Thymus (tissue), 11 donors: ENCODE results near the gene NPIPB4. TPM values are rescaled to one million over a fixed set of nuclear protein-coding genes. Genes with fewer than 3 reads are reported as not detected.
"Not testable (repeated sequence)": the region's sequence is repeated elsewhere in the genome, so short reads cannot be mapped to it uniquely, and the experiment has no call there.

Experiments used
- DNase-seq, 9 donors: peaks; one replicate each; pipeline ENCODE4 v3.0.0-alpha.2; 2013; ENCODE audit warnings: low spot score in 9 of 9, low read depth in 6 of 9, missing footprints in 1 of 9
- H3K27ac ChIP-seq, 2 donors: one replicate each; pipeline ENCODE4 v1.5.1; 2013; ENCODE audit warnings: control low read depth in 1 of 2, low read depth in 1 of 2, low read length in 1 of 2, mild to moderate bottlenecking in 1 of 2, moderate library complexity in 1 of 2
- H3K27me3 ChIP-seq, 2 donors: one replicate each; pipeline ENCODE4 v1.5.1; 2013; ENCODE audit warnings: low read length in 1 of 2; ENCODE audit not compliant: control insufficient read depth in 2 of 2, insufficient read depth in 1 of 2
- H3K36me3 ChIP-seq, 2 donors: one replicate each; pipeline ENCODE4 v1.5.1; 2013; ENCODE audit warnings: low read length in 1 of 2, mild to moderate bottlenecking in 1 of 2, moderate library complexity in 1 of 2; ENCODE audit not compliant: control insufficient read depth in 2 of 2, insufficient read depth in 2 of 2
- H3K4me1 ChIP-seq, 2 donors: one replicate each; pipeline ENCODE4 v1.5.1; 2013; ENCODE audit warnings: low read length in 2 of 2; ENCODE audit not compliant: control insufficient read depth in 2 of 2, insufficient read depth in 2 of 2
- H3K4me3 ChIP-seq, 2 donors: one replicate each; pipeline ENCODE4 v1.5.1; 2013; ENCODE audit warnings: low read length in 2 of 2, control low read depth in 1 of 2, mild to moderate bottlenecking in 1 of 2
- H3K9me3 ChIP-seq, 2 donors: one replicate each; pipeline ENCODE4 v1.5.1; 2013; ENCODE audit warnings: low read length in 1 of 2, mild to moderate bottlenecking in 1 of 2; ENCODE audit not compliant: control insufficient read depth in 2 of 2, insufficient read depth in 1 of 2
- WGBS: extraction: QIAGEN DNeasy Blood & Tissue Kit; methylation state at CpG from one replicate; pipeline ENCODE4 v1.1.7; 2013; 5-methylcytosine and 5-hydroxymethylcytosine counted together
- polyA plus RNA-seq: library from polyadenylated mRNA; stranded (reverse); fragments of 200-250 nt; gene quantifications from one replicate; pipeline ENCODE4 v1.2.3, GENCODE V29; 2013
- total RNA-seq: library from RNA; stranded (reverse); fragments of 120-200 nt; gene quantifications from one replicate; pipeline ENCODE4 v1.2.4, GENCODE V29; 2013
- donor health status: healthy.

The NPIPB4 gene
- total and polyA plus RNA-seq, 2 donors: 18.7 to 37.2 TPM

DNA sequence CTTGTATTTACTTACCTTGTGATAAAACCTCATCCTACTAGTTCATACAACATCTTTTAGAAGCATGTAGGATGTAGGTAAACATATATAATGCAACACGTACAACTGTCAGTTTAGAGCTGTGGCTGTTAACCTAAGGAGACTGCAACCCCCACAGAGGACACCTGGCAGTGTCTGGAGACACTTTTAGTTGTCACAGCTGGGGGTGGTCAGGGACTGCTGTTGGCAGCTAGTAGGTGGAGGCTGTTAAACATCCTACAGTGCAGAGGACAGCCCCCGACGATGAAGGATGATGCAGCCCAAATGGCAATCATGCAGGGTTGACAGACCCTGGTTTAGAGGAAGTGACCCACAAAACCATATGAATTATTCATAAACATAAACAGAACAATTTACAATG is 59.0 kb downstream of the NPIPB4 start:
- H3K9me3 ChIP-seq, H3K27me3 ChIP-seq, DNase-seq, H3K4me1 ChIP-seq, H3K36me3 ChIP-seq, H3K4me3 ChIP-seq, H3K27ac ChIP-seq: not testable (repeated sequence)
- WGBS: no CpG with 5 or more reads among the region's 3 CpGs

DNA sequence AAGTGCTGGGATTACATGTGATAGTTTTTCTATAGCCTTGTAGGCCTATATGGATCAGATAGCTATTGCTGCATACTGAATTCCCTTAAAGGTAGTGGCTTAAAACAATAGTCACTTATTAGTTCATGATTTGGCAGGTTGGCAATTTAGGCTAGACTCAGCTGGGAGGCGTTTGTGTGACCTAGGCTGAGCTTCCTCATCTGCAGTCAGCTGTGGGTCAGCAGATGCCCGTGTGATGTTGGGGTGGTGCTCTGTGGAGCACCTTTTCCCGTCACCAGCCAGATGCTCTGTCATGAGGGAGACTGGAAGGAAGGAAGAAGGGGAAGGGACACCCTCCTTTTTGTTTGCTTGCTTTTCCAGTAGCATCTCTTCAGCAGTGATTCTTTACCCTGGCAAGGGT is 64.2 kb downstream of the NPIPB4 start:
- not testable (repeated sequence) for H3K36me3 ChIP-seq, H3K9me3 ChIP-seq, H3K27ac ChIP-seq, H3K27me3 ChIP-seq, H3K4me1 ChIP-seq, H3K4me3 ChIP-seq, DNase-seq
- WGBS: 87% methylated on average over 2 of the region's 3 CpGs

DNA sequence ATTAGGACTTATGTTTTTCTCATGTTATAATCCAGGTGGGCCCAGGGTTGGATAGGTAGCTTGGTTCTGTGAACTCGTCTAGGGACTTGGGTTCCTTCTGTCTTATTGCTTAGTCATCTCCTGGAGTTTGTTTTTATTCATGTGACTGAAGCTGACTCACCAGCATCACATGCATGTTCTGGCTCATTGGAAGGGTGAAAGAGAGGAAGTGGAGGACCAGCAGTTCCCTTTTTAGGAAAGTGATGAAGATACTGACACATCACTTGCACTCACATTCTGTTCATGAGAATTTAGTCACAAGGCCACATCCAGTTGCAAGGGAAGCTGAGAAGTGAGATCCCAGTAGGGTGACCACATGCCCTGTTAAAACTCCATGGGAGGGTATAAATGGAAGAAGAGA is 67.0 kb downstream of the NPIPB4 start:
- not testable (repeated sequence) for H3K4me1 ChIP-seq, H3K27me3 ChIP-seq, H3K36me3 ChIP-seq, H3K9me3 ChIP-seq, H3K4me3 ChIP-seq, DNase-seq, H3K27ac ChIP-seq
- WGBS: 6% methylated on average over 1 of the region's 1 CpG

Other genes with a start within 250 kb of the NPIPB4 start
- 10.7 TPM for gene IGSF6, start 205.1 kb downstream of the NPIPB4 start, total RNA-seq
- 16.2 TPM for gene IGSF6, start 205.1 kb downstream of the NPIPB4 start, polyA plus RNA-seq
- gene OTOA, start 193.8 kb downstream of the NPIPB4 start, total RNA-seq: 0.28 TPM
- 1.3 TPM for gene OTOA, start 193.8 kb downstream of the NPIPB4 start, polyA plus RNA-seq
- gene UQCRC2, start 95.6 kb upstream of the NPIPB4 start, total RNA-seq: 227 TPM
- 146 TPM for gene UQCRC2, start 95.6 kb upstream of the NPIPB4 start, polyA plus RNA-seq
- gene PDZD9, start 143.4 kb upstream of the NPIPB4 start, total RNA-seq: not detected
- not detected for gene PDZD9, start 143.4 kb upstream of the NPIPB4 start, polyA plus RNA-seq
- gene MOSMO, start 150.4 kb upstream of the NPIPB4 start, total RNA-seq: 8.8 TPM
- 15.1 TPM for gene MOSMO, start 150.4 kb upstream of the NPIPB4 start, polyA plus RNA-seq
- gene VWA3A, start 234.8 kb upstream of the NPIPB4 start, total RNA-seq: 0.09 TPM
- gene VWA3A, start 234.8 kb upstream of the NPIPB4 start, polyA plus RNA-seq: 0.18 TPM